CD14-positive monocyte (primary cell): ENCODE results near the gene SOCS3. TPM values are rescaled to one million over a fixed set of nuclear protein-coding genes. Genes with fewer than 3 reads are reported as not detected.

Experiments used
- DNase-seq, 3 donors: peaks; one replicate each; pipeline ENCODE4 v3.0.0-alpha.2; 2011 to 2022
- H2AFZ ChIP-seq: 2 replicates; pipeline ENCODE4 v1.6.0; 2012; ENCODE audit warnings: mild to moderate bottlenecking, low read depth, low read length, inconsistent platforms; ENCODE audit not compliant: insufficient read depth, poor library complexity, severe bottlenecking
- H3K27ac ChIP-seq, 2 donors: 1 replicate in 1 of 2; 2 replicates in 1 of 2; pipeline ENCODE4 v1.5.1; 2012 to 2013; ENCODE audit warnings: low read length in 2 of 2, control low read depth in 1 of 2, inconsistent platforms in 1 of 2, low read depth in 1 of 2, mild to moderate bottlenecking in 1 of 2
- H3K27me3 ChIP-seq, 2 donors: one replicate each; pipeline versions ENCODE4 v1.6.0 to v1.6.1; 2011 to 2013; ENCODE audit warnings: low read length in 2 of 2; ENCODE audit not compliant: control insufficient read depth in 2 of 2, insufficient read depth in 2 of 2
- H3K36me3 ChIP-seq, 2 donors: replicated peaks in 1 of 2; 1 replicate in 1 of 2; 2 replicates in 1 of 2; pipeline versions ENCODE4 v1.5.1 to v1.6.1; 2012 to 2013; ENCODE audit warnings: low read length in 2 of 2, control low read depth in 1 of 2, inconsistent platforms in 1 of 2, mild to moderate bottlenecking in 1 of 2; ENCODE audit not compliant: insufficient read depth in 2 of 2, control insufficient read depth in 1 of 2
- H3K4me1 ChIP-seq, 2 donors: 1 replicate in 1 of 2; 2 replicates in 1 of 2; pipeline versions ENCODE4 v1.5.1 to v1.6.1; 2012 to 2013; ENCODE audit warnings: low read length in 2 of 2, control low read depth in 1 of 2, inconsistent platforms in 1 of 2, mild to moderate bottlenecking in 1 of 2, moderate library complexity in 1 of 2; ENCODE audit not compliant: insufficient read depth in 2 of 2, control insufficient read depth in 1 of 2
- H3K4me2 ChIP-seq: replicated peaks from 2 replicates; pipeline ENCODE3; 2012; ENCODE audit warnings: low read length, moderate library complexity, mild to moderate bottlenecking; ENCODE audit not compliant: poor library complexity, severe bottlenecking; ENCODE audit errors: extremely low read depth
- H3K4me3 ChIP-seq, 3 experiments: fragments of 200-600 bp in 1 of 3; sonication (generic) in 1 of 3; replicated peaks in 1 of 3; 1 replicate in 2 of 3; 2 replicates in 1 of 3; pipeline ENCODE4 v1.5.1; 2011 to 2013; ENCODE audit warnings: low read length in 3 of 3, mild to moderate bottlenecking in 3 of 3, control low read depth in 2 of 3, low read depth in 2 of 3, inconsistent platforms in 1 of 3, moderate library complexity in 1 of 3
- H3K79me2 ChIP-seq: 2 replicates; pipeline ENCODE4 v1.6.0; 2012; ENCODE audit warnings: mild to moderate bottlenecking, control low read depth, inconsistent platforms, low read length, moderate library complexity; ENCODE audit not compliant: insufficient read depth
- H3K9ac ChIP-seq: 2 replicates; pipeline ENCODE4 v1.6.0; 2017; ENCODE audit warnings: low read length, mild to moderate bottlenecking; ENCODE audit not compliant: insufficient read depth, poor library complexity, severe bottlenecking
- H3K9me3 ChIP-seq, 2 donors: replicated peaks in 1 of 2; 1 replicate in 1 of 2; 2 replicates in 1 of 2; pipeline versions ENCODE4 v1.5.1 to v1.6.1; 2012 to 2013; ENCODE audit warnings: low read length in 2 of 2, control low read depth in 1 of 2; ENCODE audit not compliant: control insufficient read depth in 1 of 2, insufficient read depth in 1 of 2
- H4K20me1 ChIP-seq: 2 replicates; pipeline ENCODE4 v1.6.0; 2012; ENCODE audit warnings: mild to moderate bottlenecking, low read length, control low read depth, moderate library complexity; ENCODE audit not compliant: insufficient read depth
- H3K27ac Mint-ChIP-seq, 7 donors: one replicate each; pipeline ENCODE4 v1.8.0; 2020; ENCODE audit warnings: mild to moderate bottlenecking in 7 of 7, mixed read lengths in 7 of 7, moderate library complexity in 6 of 7, inconsistent platforms in 2 of 7
- H3K27me3 Mint-ChIP-seq, 3 donors: one replicate each; pipeline ENCODE4 v1.8.0; 2021 to 2022; ENCODE audit warnings: low read depth in 3 of 3, mild to moderate bottlenecking in 3 of 3, mixed read lengths in 3 of 3, moderate library complexity in 3 of 3, inconsistent platforms in 1 of 3
- H3K36me3 Mint-ChIP-seq, 2 donors: one replicate each; pipeline ENCODE4 v1.8.0; 2020; ENCODE audit warnings: mixed read lengths in 2 of 2, inconsistent platforms in 1 of 2, mild to moderate bottlenecking in 1 of 2
- H3K4me1 Mint-ChIP-seq: one replicate; pipeline ENCODE4 v1.8.0; 2020; ENCODE audit warnings: mild to moderate bottlenecking, mixed read lengths
- H3K4me3 Mint-ChIP-seq, 2 donors: one replicate each; pipeline ENCODE4 v1.8.0; 2020; ENCODE audit warnings: mild to moderate bottlenecking in 2 of 2, mixed read lengths in 2 of 2, moderate library complexity in 1 of 2
- H3K9me3 Mint-ChIP-seq, 7 donors: one replicate each; pipeline ENCODE4 v1.8.0; 2020 to 2022; ENCODE audit warnings: mixed read lengths in 7 of 7, mild to moderate bottlenecking in 6 of 7, moderate library complexity in 6 of 7, inconsistent platforms in 2 of 7
- WGBS: methylation state at CpG from one replicate; pipeline ENCODE4 v1.1.5; 2013; ENCODE audit warnings: missing lambda C conversion rate; ENCODE audit not compliant: insufficient coverage; 5-methylcytosine and 5-hydroxymethylcytosine counted together
- intact Hi-C, 2 donors: fragments of 100-400 bp; cut with micrococcal nuclease; formaldehyde crosslinking; loops; one replicate each; pipeline versions ENCODE4 v1.15.0 to v1.15.1; 2023
- polyA plus RNA-seq, 3 donors: library from polyadenylated mRNA; depleted of rRNA in 1 of 3; unstranded in 2 of 3; stranded (reverse) in 1 of 3; fragments of 300-500 nt in 2 of 3; fragments of >200 nt in 1 of 3; fragmentation: Illumina TruSeq in 2 of 3; gene quantifications; 1 replicate in 2 of 3; 2 replicates in 1 of 3; pipeline ENCODE4 v1.2.3, GENCODE V29; 2012 to 2021
- TF ChIP-seq, protein P1 (sequence below): fragments of 200-600 bp; IDR thresholded peaks from one replicate; pipeline ENCODE4 v1.8.0; 2022; ENCODE audit warnings: antibody characterized with exemption, mild to moderate bottlenecking

The SOCS3 gene
- polyA plus RNA-seq, 3 donors = 123 to 441 (median 144) TPM

DNA sequence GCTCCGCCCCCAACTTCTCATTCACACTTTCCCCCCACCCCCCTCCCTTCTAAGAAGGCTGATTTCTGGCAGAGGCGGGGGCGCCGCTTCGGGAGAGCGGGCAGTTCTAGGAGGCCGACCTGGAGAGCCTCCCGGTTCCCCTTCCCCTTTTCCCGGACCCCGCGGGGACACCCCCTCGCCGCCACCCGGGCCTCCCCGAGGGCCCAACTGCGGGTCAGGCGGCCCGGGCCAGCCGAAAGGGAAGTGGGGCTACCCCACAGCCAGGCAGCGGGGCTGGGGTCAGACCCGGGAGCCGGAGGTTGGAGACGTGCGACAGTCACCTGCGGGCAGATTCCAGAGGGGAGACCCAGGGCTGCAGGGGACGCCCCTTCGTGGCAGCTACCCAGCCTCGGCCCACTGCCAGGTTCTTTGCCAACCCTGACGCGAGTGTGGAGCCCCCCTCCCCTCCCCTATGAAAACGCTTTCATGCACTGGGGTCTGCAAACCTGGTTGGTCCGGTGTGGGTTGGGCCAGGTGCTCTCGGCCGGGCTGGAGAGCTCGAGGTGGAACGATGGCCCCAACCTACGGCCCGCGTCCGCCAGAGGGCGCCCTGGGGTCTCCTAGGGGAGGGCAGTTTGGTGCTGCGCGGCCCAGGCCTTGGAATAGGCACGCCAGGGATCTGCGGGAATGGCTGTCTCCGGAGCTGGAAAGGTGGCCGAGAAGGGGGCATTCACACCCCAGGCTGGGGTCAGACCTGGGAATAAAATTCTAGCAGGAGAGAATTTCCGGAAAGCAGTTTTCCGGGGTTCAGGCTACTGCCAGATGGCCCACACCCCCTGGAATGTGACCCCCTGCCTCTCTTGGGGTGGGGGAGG, 721 bp upstream of the SOCS3 start:
- Histone ChIP-seq H3K9ac (peak overlapping the region; percentile 76), H3K79me2 (no peaks in the 10 kb centered on the region), H3K4me1 (peaks cover 41 to 55% of the 10 kb centered on the region in 2 donors), H4K20me1 (peaks cover 32% of the 10 kb centered on the region), H3K27me3 (peaks cover 8 to 42% of the 10 kb centered on the region in 2 donors), H2AFZ (no peak overlapping the region), H3K27ac (peak overlapping the region; percentile 14 to 82), H3K4me3 (peak overlapping the region; percentile 34 to 83 (median 41)), H3K36me3 (peaks cover 0 to 19% of the 10 kb centered on the region in 2 donors), H3K4me2 (peak overlapping the region; percentile 93), H3K9me3 (no peaks in the 10 kb centered on the region)
- Mint-ChIP-seq H3K36me3 (peaks cover 23 to 24% of the 10 kb centered on the region in 2 donors), H3K27ac (peak overlapping the region; percentile 85 to 96 (median 90)), H3K9me3 (peaks cover 0 to 17% (median 14%) of the 10 kb centered on the region in 7 donors), H3K4me3 (peak overlapping the region; percentile 85 to 87), H3K4me1 (peaks cover 49% of the 10 kb centered on the region), H3K27me3 (peaks cover 34 to 62% (median 54%) of the 10 kb centered on the region in 3 donors)
- TF ChIP-seq, protein P1, sequence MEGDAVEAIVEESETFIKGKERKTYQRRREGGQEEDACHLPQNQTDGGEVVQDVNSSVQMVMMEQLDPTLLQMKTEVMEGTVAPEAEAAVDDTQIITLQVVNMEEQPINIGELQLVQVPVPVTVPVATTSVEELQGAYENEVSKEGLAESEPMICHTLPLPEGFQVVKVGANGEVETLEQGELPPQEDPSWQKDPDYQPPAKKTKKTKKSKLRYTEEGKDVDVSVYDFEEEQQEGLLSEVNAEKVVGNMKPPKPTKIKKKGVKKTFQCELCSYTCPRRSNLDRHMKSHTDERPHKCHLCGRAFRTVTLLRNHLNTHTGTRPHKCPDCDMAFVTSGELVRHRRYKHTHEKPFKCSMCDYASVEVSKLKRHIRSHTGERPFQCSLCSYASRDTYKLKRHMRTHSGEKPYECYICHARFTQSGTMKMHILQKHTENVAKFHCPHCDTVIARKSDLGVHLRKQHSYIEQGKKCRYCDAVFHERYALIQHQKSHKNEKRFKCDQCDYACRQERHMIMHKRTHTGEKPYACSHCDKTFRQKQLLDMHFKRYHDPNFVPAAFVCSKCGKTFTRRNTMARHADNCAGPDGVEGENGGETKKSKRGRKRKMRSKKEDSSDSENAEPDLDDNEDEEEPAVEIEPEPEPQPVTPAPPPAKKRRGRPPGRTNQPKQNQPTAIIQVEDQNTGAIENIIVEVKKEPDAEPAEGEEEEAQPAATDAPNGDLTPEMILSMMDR = peak; percentile 95
- DNase-seq = peak; percentile 75 to 82 (median 76)
- WGBS = 5% methylated on average over 41 of the region's 49 CpGs
- intact Hi-C loops = loop anchor here (1.0 to 5.0 kb wide), 6 partner anchors 14 to 73 kb away; no protein-coding TSS in a partner anchor

DNA sequence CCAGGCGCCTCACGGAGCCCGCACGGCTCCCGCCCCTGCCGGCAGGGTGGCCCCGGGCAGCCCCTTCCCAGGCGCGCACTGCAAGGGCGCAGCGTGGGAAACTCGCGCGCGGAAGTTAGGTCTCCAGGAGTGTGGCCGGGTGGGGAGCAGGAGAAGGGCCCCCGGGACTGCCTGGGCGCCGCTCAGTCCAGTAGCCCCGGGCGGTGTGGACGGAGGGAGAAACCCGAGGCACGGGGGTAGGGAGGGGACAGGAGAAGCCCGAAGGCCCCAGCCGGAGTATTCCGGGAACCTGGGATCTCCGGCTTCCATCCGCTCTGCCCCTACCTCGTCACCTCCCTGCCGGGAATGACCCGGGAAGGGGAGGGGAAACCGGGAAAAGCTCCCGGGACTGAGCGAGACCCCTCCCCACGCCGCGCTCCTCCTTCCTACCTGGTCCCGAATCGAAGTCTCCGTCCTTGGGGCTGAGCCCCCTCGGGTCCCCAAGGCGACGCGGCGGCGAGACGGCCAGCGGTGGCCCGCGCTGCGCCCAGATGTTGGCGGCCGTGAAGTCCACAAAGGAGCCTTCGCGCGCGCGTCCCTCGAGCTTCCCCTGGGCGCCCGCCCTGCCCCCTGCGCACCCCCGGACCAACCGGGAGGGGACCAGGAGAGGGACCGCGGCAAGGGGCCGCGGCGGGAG, 418 bp downstream of the SOCS3 start:
- Mint-ChIP-seq H3K36me3 (peaks cover 23 to 30% of the 10 kb centered on the region in 2 donors), H3K27ac (peak overlapping the region in 5 of 7 donors; percentile 21 to 86 (median 80)), H3K4me1 (peaks cover 49% of the 10 kb centered on the region), H3K27me3 (peaks cover 28 to 56% (median 43%) of the 10 kb centered on the region in 3 donors), H3K9me3 (peaks cover 0 to 17% (median 15%) of the 10 kb centered on the region in 7 donors), H3K4me3 (peak overlapping the region; percentile 86)
- Histone ChIP-seq H3K4me2 (peak overlapping the region; percentile 93), H4K20me1 (peaks cover 32% of the 10 kb centered on the region), H3K4me1 (peaks cover 51 to 62% of the 10 kb centered on the region in 2 donors), H3K9ac (peak overlapping the region; percentile 85), H3K27me3 (peaks cover 8 to 31% of the 10 kb centered on the region in 2 donors), H2AFZ (no peak overlapping the region), H3K27ac (peak overlapping the region in 1 of 2 donors; percentile 75), H3K36me3 (peaks cover 0 to 19% of the 10 kb centered on the region in 2 donors), H3K9me3 (no peaks in the 10 kb centered on the region), H3K79me2 (no peaks in the 10 kb centered on the region), H3K4me3 (peak overlapping the region; percentile 79 to 98 (median 97))
- DNase-seq = peak in 2 of 3 donors; percentile 15 to 42
- WGBS = under 1% methylated on average over 63 of the region's 70 CpGs
- intact Hi-C loops = no loop called here
- TF ChIP-seq, protein P1 = no peak
